HEK293T (cell line): Measurements from ENCODE around the gene SLC34A1.

ENCODE experiments used
- ARNT ChIP-seq: fragments of 450-650 bp; IDR thresholded peaks from 2 replicates; pipeline ENCODE4 v1.6.1; 2017; ENCODE audit warnings: mild to moderate bottlenecking
- BHLHE40 ChIP-seq: fragments of 450-650 bp; IDR thresholded peaks from 2 replicates; pipeline ENCODE4 v1.6.1; 2016; ENCODE audit warnings: mild to moderate bottlenecking, moderate library complexity, borderline replicate concordance
- ELF4 ChIP-seq: fragments of 450-650 bp; IDR thresholded peaks from 2 replicates; pipeline ENCODE4 v1.6.1; 2017; ENCODE audit warnings: antibody characterized with exemption
- FOXA1 ChIP-seq: fragments of 450-650 bp; IDR thresholded peaks from 2 replicates; pipeline ENCODE4 v1.6.1; 2016; ENCODE audit warnings: mild to moderate bottlenecking
- FOXK2 ChIP-seq: fragments of 450-650 bp; IDR thresholded peaks from 2 replicates; pipeline ENCODE4 v1.6.1; 2016; ENCODE audit warnings: mild to moderate bottlenecking
- LEF1 ChIP-seq: fragments of 450-650 bp; IDR thresholded peaks from 2 replicates; pipeline ENCODE4 v1.6.1; 2017; ENCODE audit warnings: mild to moderate bottlenecking, borderline replicate concordance
- NFRKB ChIP-seq: fragments of 450-650 bp; IDR thresholded peaks from 2 replicates; pipeline ENCODE4 v1.6.1; 2016; ENCODE audit warnings: mild to moderate bottlenecking, moderate library complexity
- SUZ12 ChIP-seq: fragments of 450-650 bp; IDR thresholded peaks from 2 replicates; pipeline ENCODE4 v1.6.1; 2016; ENCODE audit warnings: mild to moderate bottlenecking

DNA sequence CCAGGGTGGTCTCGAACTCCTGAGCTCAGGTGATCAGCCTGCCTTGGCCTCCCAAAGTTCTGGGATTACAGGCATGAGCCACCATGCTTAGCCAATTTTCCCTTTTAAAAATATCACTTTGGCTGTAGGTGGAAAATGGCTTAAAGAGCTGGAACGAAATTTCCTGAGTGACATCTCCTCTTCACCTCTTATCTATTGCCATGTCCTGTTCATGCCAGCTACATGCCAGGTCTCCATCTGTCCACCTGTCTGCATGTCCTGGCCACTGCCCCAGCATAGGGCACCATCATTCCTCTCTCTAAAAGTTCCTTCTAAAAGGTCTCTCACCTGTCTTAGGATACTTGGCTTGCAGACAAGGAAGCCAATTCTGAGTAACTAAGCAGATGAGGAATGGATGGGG, 39.4 kb downstream of the SLC34A1 start:
- TF ChIP-seq NFRKB (no peak), SUZ12 (no peak), FOXK2 (no peak), FOXA1 (no peak), ARNT (no peak), ELF4 (no peak), BHLHE40 (no peak), LEF1 (no peak)
